ENCODE data around the gene ADAM19.
A peak's percentile ranks its signal among the peaks of the same experiment; 100 is the strongest.

The ADAM19 gene

GRCh38 chr5:157596487-157596886, 20.9 kb upstream of the ADAM19 start:
- DNase-seq (ENCODE audit: low read depth) = peak; percentile 39

- no peak for DNase-seq (ENCODE audit: low read depth)
These were observed 19.3 kb upstream of the ADAM19 start for GRCh38 chr5:157594675-157595459.

GRCh38 chr5:157594257-157594656, 18.7 kb upstream of the ADAM19 start:
- no peak for DNase-seq (ENCODE audit: low read depth)

GRCh38 chr5:157593052-157593757, 17.6 kb upstream of the ADAM19 start:
- DNase-seq (ENCODE audit: low read depth) = no peak

- no peak for DNase-seq (ENCODE audit: low read depth)
These were observed 17.0 kb upstream of the ADAM19 start for GRCh38 chr5:157592594-157592993.

GRCh38 chr5:157590478-157590877, 14.9 kb upstream of the ADAM19 start:
- no peak for DNase-seq (ENCODE audit: low read depth)

GRCh38 chr5:157584628-157585027, 9.1 kb upstream of the ADAM19 start:
- DNase-seq (ENCODE audit: low read depth) = no peak

- no peak for DNase-seq (ENCODE audit: low read depth)
These were observed 7.4 kb upstream of the ADAM19 start for GRCh38 chr5:157582731-157583620.

- no peak for DNase-seq (ENCODE audit: low read depth)
These were observed 6.3 kb upstream of the ADAM19 start for GRCh38 chr5:157581901-157582300.

- DNase-seq (ENCODE audit: low read depth) = no peak
These were observed 2.7 kb upstream of the ADAM19 start for GRCh38 chr5:157578079-157578780.

- DNase-seq (ENCODE audit: low read depth) = no peak
These were observed 1.1 kb upstream of the ADAM19 start for GRCh38 chr5:157576678-157577077.

GRCh38 chr5:157574456-157575380, 857 bp downstream of the ADAM19 start:
- no peak for DNase-seq (ENCODE audit: low read depth)

GRCh38 chr5:157571357-157571827, 4.2 kb downstream of the ADAM19 start:
- DNase-seq (ENCODE audit: low read depth) = no peak

GRCh38 chr5:157570531-157571200, 4.9 kb downstream of the ADAM19 start:
- no peak for DNase-seq (ENCODE audit: low read depth)

GRCh38 chr5:157568720-157569119, 6.9 kb downstream of the ADAM19 start:
- no peak for DNase-seq (ENCODE audit: low read depth)

- DNase-seq (ENCODE audit: low read depth) = no peak
These were observed 7.4 kb downstream of the ADAM19 start for GRCh38 chr5:157568222-157568621.

GRCh38 chr5:157566902-157567489, 8.6 kb downstream of the ADAM19 start:
- no peak for DNase-seq (ENCODE audit: low read depth)

GRCh38 chr5:157563929-157564716, 11.5 kb downstream of the ADAM19 start:
- no peak for DNase-seq (ENCODE audit: low read depth)
